Measurements from ENCODE around the gene SSB.

SSB gene

GRCh38 chr2:169781249-169782013, 17.2 kb upstream of the SSB start:
- no peak for FAIRE-seq
- no peak for DNase-seq (ENCODE audit: insufficient read length, low spot score)
- TF ChIP-seq, protein P1, sequence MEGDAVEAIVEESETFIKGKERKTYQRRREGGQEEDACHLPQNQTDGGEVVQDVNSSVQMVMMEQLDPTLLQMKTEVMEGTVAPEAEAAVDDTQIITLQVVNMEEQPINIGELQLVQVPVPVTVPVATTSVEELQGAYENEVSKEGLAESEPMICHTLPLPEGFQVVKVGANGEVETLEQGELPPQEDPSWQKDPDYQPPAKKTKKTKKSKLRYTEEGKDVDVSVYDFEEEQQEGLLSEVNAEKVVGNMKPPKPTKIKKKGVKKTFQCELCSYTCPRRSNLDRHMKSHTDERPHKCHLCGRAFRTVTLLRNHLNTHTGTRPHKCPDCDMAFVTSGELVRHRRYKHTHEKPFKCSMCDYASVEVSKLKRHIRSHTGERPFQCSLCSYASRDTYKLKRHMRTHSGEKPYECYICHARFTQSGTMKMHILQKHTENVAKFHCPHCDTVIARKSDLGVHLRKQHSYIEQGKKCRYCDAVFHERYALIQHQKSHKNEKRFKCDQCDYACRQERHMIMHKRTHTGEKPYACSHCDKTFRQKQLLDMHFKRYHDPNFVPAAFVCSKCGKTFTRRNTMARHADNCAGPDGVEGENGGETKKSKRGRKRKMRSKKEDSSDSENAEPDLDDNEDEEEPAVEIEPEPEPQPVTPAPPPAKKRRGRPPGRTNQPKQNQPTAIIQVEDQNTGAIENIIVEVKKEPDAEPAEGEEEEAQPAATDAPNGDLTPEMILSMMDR (IDR thresholded peaks at IDR 0.05; ENCODE audit: insufficient read depth, missing control alignments) = no peak

- TF ChIP-seq, protein P1 (IDR thresholded peaks at IDR 0.05; ENCODE audit: insufficient read depth, missing control alignments) = no peak
- no peak for DNase-seq (ENCODE audit: insufficient read length, low spot score)
- no peak for FAIRE-seq
Measured at GRCh38 chr2:169782513-169782912, 16.2 kb upstream of the SSB start.

- FAIRE-seq = no peak
Measured at GRCh38 chr2:169790581-169790980, 8.1 kb upstream of the SSB start.

DNA sequence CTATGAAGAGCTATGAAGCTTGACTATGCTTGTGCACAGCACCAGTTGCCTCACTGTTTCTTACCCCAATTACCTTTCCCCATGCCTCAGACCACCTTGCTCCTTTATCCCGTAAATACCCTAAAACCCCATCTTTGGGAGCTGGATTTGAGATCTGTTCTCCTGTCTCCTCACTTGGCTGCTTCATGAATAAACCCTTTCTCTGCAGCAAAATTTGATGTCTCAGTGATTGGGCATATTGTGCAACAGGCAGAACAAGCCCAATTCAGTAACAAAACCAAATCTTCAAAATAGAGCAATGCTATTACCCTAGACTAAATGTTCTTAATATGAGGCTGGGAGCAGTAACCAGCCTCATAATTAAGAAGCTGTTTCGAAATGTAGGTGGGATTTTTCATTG, 3.5 kb upstream of the SSB start:
- TF ChIP-seq, protein P1 (IDR thresholded peaks at IDR 0.05; ENCODE audit: insufficient read depth, missing control alignments) = no peak
- FAIRE-seq (no peak), DNase-seq (ENCODE audit: insufficient read length, low spot score) (no peak)

More at GRCh38 chr2:169790581-169790980, 8.1 kb upstream of the SSB start:
- TF ChIP-seq, protein P1 (IDR thresholded peaks at IDR 0.05; ENCODE audit: insufficient read depth, missing control alignments) = no peak
- no peak for DNase-seq (ENCODE audit: insufficient read length, low spot score)

GRCh38 chr2:169796441-169796840, 2.2 kb upstream of the SSB start:
- FAIRE-seq (no peak), DNase-seq (ENCODE audit: insufficient read length, low spot score) (no peak)

GRCh38 chr2:169797601-169798000, 1.1 kb upstream of the SSB start:
- DNase-seq (ENCODE audit: insufficient read length, low spot score) = no peak
- FAIRE-seq = no peak
- TF ChIP-seq, protein P1 (IDR thresholded peaks at IDR 0.05; ENCODE audit: insufficient read depth, missing control alignments) = no peak

More at GRCh38 chr2:169796441-169796840, 2.2 kb upstream of the SSB start:
- TF ChIP-seq, protein P1 (IDR thresholded peaks at IDR 0.05; ENCODE audit: insufficient read depth, missing control alignments) = no peak

DNA sequence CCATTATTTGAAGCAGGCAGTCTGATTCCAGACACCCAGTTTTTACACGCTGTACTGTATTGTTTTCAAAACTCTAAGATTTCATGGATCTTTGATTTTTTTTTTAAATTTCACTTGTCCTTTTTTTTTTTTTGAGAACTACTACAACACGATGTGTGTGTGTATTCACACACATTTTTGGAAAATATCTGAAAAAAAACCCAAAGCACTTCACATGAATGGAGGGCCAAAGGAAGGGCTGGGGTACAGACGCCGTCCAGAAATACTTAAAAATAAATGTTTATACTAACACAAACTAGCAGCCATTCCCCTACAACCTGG, 314 bp upstream of the SSB start:
- TF ChIP-seq, protein P1 (IDR thresholded peaks at IDR 0.05; ENCODE audit: insufficient read depth, missing control alignments) = no peak
- FAIRE-seq (no peak), DNase-seq (ENCODE audit: insufficient read length, low spot score) (no peak)
